Testis (tissue), 3 donors: ENCODE data around the gene TMEM52. TPM values are rescaled to one million over a fixed set of nuclear protein-coding genes. Genes with fewer than 3 reads are reported as not detected.
A peak's percentile ranks its signal among the peaks of the same experiment; 100 is the strongest.

Source experiments
- DNase-seq: peaks from one replicate; pipeline ENCODE4 v3.0.0-alpha.2; 2019
- H3K27ac ChIP-seq, 2 donors: fragments of 200-600 bp; sonication (generic); one replicate each; pipeline ENCODE4 v1.5.1; 2019
- H3K27me3 ChIP-seq: fragments of 200-600 bp; sonication (generic); one replicate; pipeline ENCODE4 v1.5.1; 2019
- H3K36me3 ChIP-seq: fragments of 200-600 bp; sonication (generic); one replicate; pipeline ENCODE4 v1.5.1; 2017; ENCODE audit warnings: low read depth; ENCODE audit errors: missing control alignments
- H3K4me1 ChIP-seq: fragments of 200-600 bp; sonication (generic); one replicate; pipeline ENCODE4 v1.5.1; 2019
- H3K4me3 ChIP-seq, 2 donors: fragments of 200-600 bp; sonication (generic); one replicate each; pipeline ENCODE4 v1.5.1; 2017 to 2019
- H3K9me3 ChIP-seq: fragments of 200-600 bp; sonication (generic); one replicate; pipeline ENCODE4 v1.5.1; 2017
- CTCF ChIP-seq, 3 experiments: fragments of 450-650 bp in 2 of 3; fragments of 200-600 bp in 1 of 3; sonication (generic) in 1 of 3; IDR thresholded peaks; one replicate each; pipeline ENCODE4 v1.5.1; 2016 to 2019; ENCODE audit warnings: antibody characterized with exemption in 3 of 3, mild to moderate bottlenecking in 2 of 3, moderate library complexity in 1 of 3
- POLR2A ChIP-seq: fragments of 450-650 bp; IDR thresholded peaks from one replicate; pipeline ENCODE4 v1.6.1; 2017; ENCODE audit warnings: antibody characterized with exemption, mild to moderate bottlenecking, moderate library complexity
- WGBS, 2 donors: methylation state at CpG; one replicate each; pipeline ENCODE4 v1.1.5; 2018; 5-methylcytosine and 5-hydroxymethylcytosine counted together
- intact Hi-C: fragments of 100-400 bp; cut with DNase I; formaldehyde crosslinking; loops from one replicate; pipeline ENCODE4 v1.15.1; 2023; ENCODE audit warnings: low total_unique reads
- polyA plus RNA-seq: library from polyadenylated mRNA; stranded (reverse); fragments of 350-450 nt; fragmentation: Illumina TruSeq; extraction: RNeasy Lipid Tissue Mini Kit (QIAGEN cat#74804); gene quantifications from one replicate; pipeline ENCODE4 v1.2.3, GENCODE V29; 2014; ENCODE audit warnings: low read depth, low replicate concordance; ENCODE audit not compliant: insufficient read depth
- total RNA-seq, 2 donors: library from RNA; depleted of rRNA; stranded (reverse); fragments of >200 nt; gene quantifications; one replicate each; pipeline ENCODE4 v1.2.3, GENCODE V29; 2016

The TMEM52 gene
- total and polyA plus RNA-seq, 3 donors from 2014 or later, result 40.8 to 143 (median 74.0) TPM

DNA sequence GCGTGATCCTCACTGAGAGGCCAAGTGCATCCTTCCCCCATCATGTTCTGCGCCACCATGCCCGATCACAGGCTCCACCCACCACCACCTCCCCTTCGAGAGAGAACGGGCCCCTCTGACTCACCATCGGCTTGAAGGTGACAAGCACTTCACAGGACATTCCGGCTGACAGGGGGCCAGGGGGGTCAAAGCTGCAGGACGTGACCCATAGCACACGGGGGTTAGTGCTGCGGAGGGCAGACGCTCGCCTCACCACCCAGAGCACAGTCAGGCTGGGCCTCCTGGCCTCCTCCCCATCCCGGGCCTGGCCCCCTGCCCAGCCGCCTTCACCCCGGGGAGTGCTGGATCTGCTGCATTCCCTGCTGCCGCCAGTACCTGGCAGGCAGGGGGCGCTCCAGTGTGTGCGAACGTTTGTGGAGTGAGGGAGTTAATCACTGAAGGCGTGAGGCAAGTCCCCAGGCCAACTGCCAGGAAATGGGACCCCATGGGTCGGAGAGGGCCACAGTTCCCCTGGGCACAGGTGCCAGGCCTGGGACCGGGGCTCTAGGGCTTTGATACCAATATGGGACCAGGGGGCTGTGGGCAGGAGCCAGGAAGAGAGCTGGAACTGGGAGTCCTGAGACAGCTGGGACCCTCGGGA, 40.9 kb upstream of the TMEM52 start:
- Histone ChIP-seq H3K4me1 (peaks cover 4% of the 10 kb centered on the region), H3K4me3 (no peak overlapping the region), H3K36me3 (no peaks in the 10 kb centered on the region), H3K27ac (no peak overlapping the region), H3K9me3 (no peaks in the 10 kb centered on the region), H3K27me3 (no peaks in the 10 kb centered on the region)
- intact Hi-C loops, result no loop called here
- TF ChIP-seq POLR2A (no peak), CTCF (IDR thresholded peaks at IDR 0.05) (peak; percentile 77 to 91 (median 79))
- 26 to 27% methylated on average over 15 to 21 of the region's 23 CpGs for WGBS, 2 donors
- peak; percentile 90 for DNase-seq

GRCh38 chr1:1959459-1959839, 40.4 kb upstream of the TMEM52 start:
- Histone ChIP-seq H3K4me3 (no peak overlapping the region), H3K9me3 (no peaks in the 10 kb centered on the region), H3K36me3 (no peaks in the 10 kb centered on the region), H3K27me3 (no peaks in the 10 kb centered on the region), H3K27ac (no peak overlapping the region), H3K4me1 (peaks cover 4% of the 10 kb centered on the region)
- WGBS, 2 donors, result 88 to 92% methylated on average over 11 to 12 of the region's 12 CpGs
- intact Hi-C loops, result no loop called here
- TF ChIP-seq CTCF (IDR thresholded peaks at IDR 0.05) (no peak), POLR2A (no peak)
- no peak for DNase-seq

DNA sequence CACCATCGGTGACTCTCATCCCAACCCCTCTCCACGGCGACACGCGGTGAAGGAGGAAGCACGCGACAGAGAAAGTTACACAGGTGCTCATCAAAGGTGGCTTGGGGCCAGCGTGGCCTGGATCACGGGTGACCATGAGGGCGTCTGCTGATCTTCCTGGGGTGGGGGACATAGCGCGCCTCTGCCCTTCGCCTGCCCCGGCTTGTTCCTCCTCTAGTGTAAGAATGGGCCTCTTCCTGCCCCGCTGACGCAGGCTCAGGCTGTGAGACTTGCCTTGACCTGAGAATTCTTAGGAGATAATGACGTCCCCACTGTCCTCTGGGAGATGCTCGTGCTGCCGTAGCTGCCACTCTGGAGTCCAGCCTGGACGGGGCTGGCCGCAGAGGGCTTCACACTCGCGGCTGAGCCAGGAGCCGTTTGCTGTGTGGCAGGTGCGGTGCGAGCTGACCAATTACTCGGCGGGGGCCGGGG, 39.0 kb upstream of the TMEM52 start:
- TF ChIP-seq POLR2A (no peak), CTCF (IDR thresholded peaks at IDR 0.05) (no peak)
- H3K27me3 ChIP-seq, result no peaks in the 10 kb centered on the region
- no peak overlapping the region for H3K27ac ChIP-seq
- intact Hi-C loops, result no loop called here
- no peaks in the 10 kb centered on the region for H3K9me3 ChIP-seq
- H3K4me1 ChIP-seq, result peaks cover 4% of the 10 kb centered on the region
- 90 to 91% methylated on average over 25 to 29 of the region's 29 CpGs for WGBS, 2 donors
- H3K36me3 ChIP-seq, result no peaks in the 10 kb centered on the region
- no peak overlapping the region for H3K4me3 ChIP-seq
- DNase-seq, result no peak

GRCh38 chr1:1957533-1957961, 38.5 kb upstream of the TMEM52 start:
- intact Hi-C loops, result no loop called here
- TF ChIP-seq POLR2A (no peak), CTCF (IDR thresholded peaks at IDR 0.05) (no peak)
- Histone ChIP-seq H3K36me3 (no peaks in the 10 kb centered on the region), H3K4me1 (peaks cover 4% of the 10 kb centered on the region), H3K27ac (no peak overlapping the region), H3K27me3 (no peaks in the 10 kb centered on the region), H3K9me3 (no peaks in the 10 kb centered on the region), H3K4me3 (no peak overlapping the region)
- DNase-seq, result no peak
- 89 to 92% methylated on average over 5 to 22 of the region's 22 CpGs for WGBS, 2 donors
